Central memory CD4-positive, alpha-beta T cell (primary cell): ENCODE data around the gene DCAF10.

Experiments
- DNase-seq: peaks from one replicate; pipeline ENCODE4 v3.0.0; 2022

The DCAF10 gene

GRCh38 chr9:37910271-37910670 is 109.7 kb downstream of the DCAF10 start:
- DNase-seq: no peak

DNA sequence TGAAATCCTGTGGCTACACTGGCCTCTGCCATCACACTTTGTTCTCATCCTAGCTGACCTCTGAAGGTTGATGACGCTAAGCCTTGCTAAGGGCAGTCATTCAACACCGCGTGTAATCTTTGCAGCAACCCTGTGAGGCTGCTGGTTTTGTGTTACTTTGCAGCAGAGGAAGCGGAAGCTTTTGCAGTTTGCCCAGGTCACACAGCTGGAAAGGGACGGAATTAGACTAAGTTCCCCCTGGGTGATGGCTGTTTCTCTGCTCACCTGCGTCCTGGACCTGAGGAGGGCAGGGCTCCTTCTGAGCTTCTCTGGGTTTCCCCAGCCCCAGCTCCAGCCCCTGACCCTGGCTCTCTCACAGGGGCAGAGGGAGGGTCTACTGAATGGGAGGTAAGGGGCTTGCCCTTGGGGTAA is 110.7 kb downstream of the DCAF10 start:
- no peak for DNase-seq

DNA sequence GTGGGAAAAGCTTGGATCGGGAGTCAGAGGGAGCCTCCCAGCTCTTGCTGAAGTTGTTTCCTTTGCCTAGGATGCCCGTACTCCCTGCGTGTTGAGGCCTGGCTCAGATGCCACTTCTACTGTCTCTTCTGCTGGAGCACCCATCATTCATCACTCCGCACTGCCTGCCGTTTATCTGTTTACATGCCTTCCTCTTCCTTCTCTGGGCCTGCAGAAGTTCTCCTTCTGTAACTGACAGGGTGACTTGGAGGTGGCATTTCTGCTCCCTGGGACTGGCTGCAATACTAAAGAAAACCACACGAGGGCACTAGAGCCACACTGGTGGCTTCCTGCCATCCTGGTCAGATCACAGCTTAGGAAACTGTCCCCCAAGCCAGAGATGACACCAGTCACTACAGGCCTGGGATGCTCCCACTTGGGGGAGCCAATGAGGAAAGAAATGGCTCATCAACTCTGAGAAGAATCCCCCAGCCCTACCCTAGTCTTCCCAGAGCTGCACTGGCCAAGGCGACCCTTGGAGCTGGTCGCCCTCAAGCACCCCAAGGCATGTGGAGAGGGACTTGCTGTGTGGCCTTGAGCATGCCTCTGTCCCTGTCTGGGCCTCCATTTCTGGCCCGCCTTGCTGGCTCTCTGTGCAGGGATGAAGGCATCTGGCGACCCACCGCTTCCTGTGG is 113.0 kb downstream of the DCAF10 start:
- peak; percentile 61 for DNase-seq

DNA sequence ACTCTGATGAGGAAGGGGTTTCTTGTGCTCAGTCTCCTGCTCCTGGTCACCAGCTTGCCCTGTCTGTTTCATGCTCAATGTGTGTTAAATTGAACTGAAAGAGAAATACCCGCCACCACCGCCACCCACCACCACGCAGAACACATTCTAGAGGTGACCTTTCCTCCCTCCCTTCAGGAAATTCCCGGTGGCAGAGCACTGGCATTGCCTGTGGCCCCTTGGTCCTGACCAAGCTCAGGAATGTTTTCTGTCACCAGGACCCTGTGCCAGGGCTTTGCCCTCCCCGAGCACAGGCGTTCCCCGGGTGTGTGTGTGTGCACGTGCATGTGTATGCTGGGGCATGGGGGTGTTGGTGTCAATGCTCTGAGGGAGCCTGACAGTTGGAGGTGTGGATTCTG is 113.6 kb downstream of the DCAF10 start:
- DNase-seq: no peak

- DNase-seq: no peak
Observed at GRCh38 chr9:37914701-37915358, 114.2 kb downstream of the DCAF10 start.

DNA sequence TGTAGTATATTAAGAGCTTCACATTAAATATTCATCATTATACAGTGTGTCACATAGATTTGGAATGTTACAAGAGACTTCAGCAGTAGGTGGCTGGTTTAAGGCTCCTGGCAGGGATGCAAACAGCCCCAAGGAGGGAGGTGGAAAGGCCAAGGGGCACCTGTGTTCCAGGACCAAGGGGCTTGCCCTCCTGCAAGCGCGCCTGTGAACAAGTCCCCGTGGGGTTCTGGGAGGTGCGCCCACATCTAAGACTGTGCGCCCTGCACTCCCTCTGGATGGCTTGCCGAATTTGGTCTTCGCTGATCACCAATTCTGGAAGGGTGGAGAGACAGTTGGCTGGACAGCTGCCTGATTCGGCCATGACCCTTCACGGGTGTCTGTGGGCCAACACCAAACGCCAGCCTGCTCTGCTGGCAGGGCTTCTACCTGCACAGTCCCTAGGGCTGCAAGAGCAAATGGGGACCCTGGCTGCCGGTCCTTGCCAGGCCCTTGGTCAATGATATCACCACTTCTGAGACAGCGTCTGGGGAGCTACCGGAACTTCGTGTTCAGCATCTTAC is 115.4 kb downstream of the DCAF10 start:
- DNase-seq: no peak

DNA sequence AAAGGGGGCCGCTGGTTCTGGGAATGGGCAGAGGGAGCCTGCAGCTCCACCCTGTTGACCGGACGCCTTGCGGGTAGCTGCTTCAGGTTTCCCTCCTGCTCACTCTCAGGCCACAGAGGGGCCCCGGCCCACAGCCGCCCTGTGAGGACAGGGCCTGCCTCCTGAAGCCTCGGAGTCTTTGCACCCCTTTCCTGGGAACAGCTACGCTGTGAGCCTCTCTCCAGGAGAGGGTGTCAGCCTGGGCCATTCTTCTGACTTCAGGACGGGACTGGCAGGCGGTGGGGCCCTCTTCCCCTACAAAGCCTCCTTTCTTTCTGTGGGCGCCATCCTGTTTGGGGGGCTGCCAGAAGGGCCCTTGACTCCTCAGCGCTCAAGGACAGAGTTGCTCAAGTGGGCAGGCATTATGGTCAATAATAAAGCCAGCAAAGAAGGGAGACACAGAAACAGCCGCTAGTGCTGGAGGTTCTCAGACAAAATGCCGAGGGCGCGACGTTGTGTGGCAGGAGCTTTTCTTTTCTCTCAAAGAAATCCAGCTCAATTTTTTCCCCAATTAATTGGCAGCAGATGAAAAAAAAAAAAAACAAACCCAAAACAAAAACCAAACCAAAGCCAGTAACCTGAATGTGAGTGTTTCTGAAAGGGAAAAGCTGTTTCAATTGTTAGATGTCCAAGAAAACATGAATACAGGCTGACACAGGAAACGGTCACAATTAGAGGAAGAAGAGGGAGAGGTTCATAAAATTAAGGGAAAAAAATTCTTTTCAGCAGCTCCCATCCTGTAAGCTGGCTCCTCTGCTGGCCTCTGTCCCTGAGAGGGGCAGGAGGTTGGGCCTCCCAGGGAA is 116.1 kb downstream of the DCAF10 start:
- no peak for DNase-seq
